A673 (cell line): ENCODE data around the gene EPHX1. TPM values are rescaled to one million over a fixed set of nuclear protein-coding genes. Genes with fewer than 3 reads are reported as not detected.

ENCODE experiments used
- BruUV-seq: library from RNA; stranded (reverse); fragments of 400-500 nt; replicated peaks from 2 replicates; lab custom pipeline; 2021; lab: Mats Ljungman, UMichigan
- CTCF ChIA-PET: fragments of 300-600 bp; sonication (Branson Sonifier 250); formaldehyde crosslinking; loops from one replicate; lab custom pipeline; 2022; ENCODE audit warnings: antibody characterized with exemption; lab: Charles Lee
- POLR2A ChIA-PET: fragments of 300-600 bp; sonication (Branson Sonifier 250); formaldehyde crosslinking; loops from one replicate; lab custom pipeline; 2022; ENCODE audit warnings: antibody characterized with exemption; ENCODE audit not compliant: low non-redundant PET; lab: Charles Lee
- DNase-seq: peaks from one replicate; pipeline ENCODE4 v3.0.0-alpha.2; 2015; ENCODE audit warnings: low spot score
- H3K27ac ChIP-seq: fragments of 200-600 bp; sonication (generic); 2 replicates; pipeline ENCODE4 v1.5.1; 2016; ENCODE audit warnings: mixed run types, low read depth, mild to moderate bottlenecking, mixed read lengths, antibody characterized with exemption, low read length; ENCODE audit not compliant: poor library complexity, severe bottlenecking
- H3K27me3 ChIP-seq: fragments of 200-600 bp; sonication (generic); replicated peaks from 2 replicates; pipeline ENCODE4 v1.6.1; 2017; ENCODE audit warnings: mixed run types, low read depth, mild to moderate bottlenecking, mixed read lengths, antibody characterized with exemption, low read length; ENCODE audit not compliant: insufficient read depth, poor library complexity
- H3K36me3 ChIP-seq: fragments of 200-600 bp; sonication (generic); 2 replicates; pipeline ENCODE4 v1.6.1; 2016; ENCODE audit warnings: mixed run types, mild to moderate bottlenecking, mixed read lengths, antibody characterized with exemption, low read length; ENCODE audit not compliant: insufficient read depth, poor library complexity, severe bottlenecking
- H3K4me1 ChIP-seq: fragments of 200-600 bp; sonication (generic); 2 replicates; pipeline ENCODE4 v1.6.1; 2017; ENCODE audit warnings: mixed run types, mild to moderate bottlenecking, mixed read lengths, antibody characterized with exemption, low read length; ENCODE audit not compliant: insufficient read depth, poor library complexity, severe bottlenecking
- H3K4me3 ChIP-seq: fragments of 200-600 bp; sonication (generic); 2 replicates; pipeline ENCODE4 v1.5.1; 2016; ENCODE audit warnings: low read depth, mixed run types, mild to moderate bottlenecking, mixed read lengths, low read length; ENCODE audit not compliant: poor library complexity, severe bottlenecking
- H3K9me3 ChIP-seq: fragments of 200-600 bp; sonication (generic); 2 replicates; pipeline ENCODE4 v1.6.1; 2016; ENCODE audit warnings: mixed run types, low read depth, mild to moderate bottlenecking, mixed read lengths, antibody characterized with exemption, low read length; ENCODE audit not compliant: poor library complexity, severe bottlenecking
- EZH2 ChIP-seq: fragments of 200-600 bp; sonication (generic); IDR thresholded peaks from 2 replicates; pipeline ENCODE4 v1.6.1; 2017; ENCODE audit warnings: borderline replicate concordance, low read depth, mild to moderate bottlenecking, mixed read lengths, antibody characterized with exemption, low read length; ENCODE audit not compliant: poor library complexity, severe bottlenecking
- intact Hi-C: fragments of 100-400 bp; cut with micrococcal nuclease; formaldehyde crosslinking; loops from one replicate; pipeline ENCODE4 v1.10.0; 2022; ENCODE audit not compliant: unreplicated experiment
- total RNA-seq: library from RNA; stranded (reverse); gene quantifications from 2 replicates; pipeline ENCODE4 v1.2.3, GENCODE V29; 2021
- TF ChIP-seq, protein P1 (sequence below): fragments of 300-800, 200-600 bp; sonication (generic); conservative IDR thresholded peaks from 2 replicates; pipeline ENCODE4 v1.5.1; 2017; ENCODE audit warnings: low read depth, mild to moderate bottlenecking, antibody characterized with exemption, low read length, moderate library complexity, mixed read lengths

The EPHX1 gene
- total RNA-seq, 1 experiment from 2014 or later, result 22.4 TPM

DNA sequence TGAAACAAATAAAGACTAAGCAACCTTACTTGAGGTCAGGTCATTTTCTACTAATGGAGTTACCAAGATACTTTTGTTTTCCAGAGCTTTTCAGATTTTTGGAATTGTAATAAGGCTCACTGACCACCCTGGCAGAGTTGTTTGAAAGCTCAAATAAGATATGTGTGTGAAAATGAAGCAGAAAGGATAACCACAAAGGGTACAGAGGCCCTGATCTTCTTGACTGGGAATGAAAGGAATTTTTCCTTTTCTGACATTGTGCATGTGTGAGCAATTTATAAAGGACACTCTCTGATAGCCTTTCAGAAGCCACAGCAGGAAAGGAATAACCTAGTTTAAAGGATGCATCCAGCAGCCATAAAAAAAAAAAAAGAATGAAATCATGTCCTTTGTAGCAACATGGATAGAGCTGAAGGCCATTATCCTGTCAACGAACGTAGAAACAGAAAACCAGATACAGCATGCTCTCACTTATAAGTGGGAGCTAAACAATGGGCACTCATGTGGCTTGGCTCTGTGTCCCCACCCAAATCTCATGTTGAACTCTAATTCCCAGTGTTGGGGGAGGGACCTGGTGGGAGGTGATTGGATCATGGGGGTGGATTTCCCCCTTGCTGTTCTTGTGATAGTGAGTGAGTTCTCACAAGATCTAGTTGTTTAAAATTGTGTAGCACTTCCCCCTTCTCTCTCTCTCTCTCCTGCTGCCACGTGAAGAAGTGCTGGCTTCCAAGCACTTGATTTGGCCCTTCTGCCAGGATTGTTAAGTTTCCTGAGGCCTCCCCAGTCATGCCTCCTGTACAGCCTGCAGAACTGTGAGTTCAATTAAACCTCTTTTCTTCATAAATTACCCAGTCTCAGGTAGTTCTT lies 35.4 kb upstream of the EPHX1 start:
- no peak for DNase-seq
- CTCF ChIA-PET, result no interaction called here
- no peak overlapping the region for H3K27ac ChIP-seq

DNA sequence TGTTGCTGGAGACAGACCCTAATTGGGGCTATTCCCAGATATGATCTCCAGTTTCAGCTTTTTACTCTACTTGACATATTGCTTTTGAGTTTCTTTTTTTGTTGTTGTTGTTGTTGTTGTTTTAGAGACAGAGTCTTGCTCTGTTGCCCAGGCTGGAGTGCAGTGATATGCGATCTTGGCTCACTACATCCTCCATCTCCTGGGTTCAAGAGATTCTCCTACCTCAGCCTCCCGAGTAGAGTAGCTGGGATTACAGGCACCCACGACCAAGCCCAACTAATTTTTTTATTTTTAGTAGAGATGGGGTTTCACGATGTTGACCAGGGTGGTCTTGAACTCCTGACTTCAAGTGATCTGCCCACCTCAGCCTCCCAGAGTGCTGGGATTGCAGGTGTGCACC lies 33.6 kb upstream of the EPHX1 start:
- H3K4me3 ChIP-seq, result no peak overlapping the region

More for the DNA sequence above, 35.4 kb upstream of the EPHX1 start:
- intact Hi-C loops, result loop anchor here (5.0 to 10.0 kb wide), 5 partner anchors 38 to 240 kb away; partner anchors contain the start of gene EPHX1
- BruUV-seq, result no TSS peak
- TF ChIP-seq, protein P1, sequence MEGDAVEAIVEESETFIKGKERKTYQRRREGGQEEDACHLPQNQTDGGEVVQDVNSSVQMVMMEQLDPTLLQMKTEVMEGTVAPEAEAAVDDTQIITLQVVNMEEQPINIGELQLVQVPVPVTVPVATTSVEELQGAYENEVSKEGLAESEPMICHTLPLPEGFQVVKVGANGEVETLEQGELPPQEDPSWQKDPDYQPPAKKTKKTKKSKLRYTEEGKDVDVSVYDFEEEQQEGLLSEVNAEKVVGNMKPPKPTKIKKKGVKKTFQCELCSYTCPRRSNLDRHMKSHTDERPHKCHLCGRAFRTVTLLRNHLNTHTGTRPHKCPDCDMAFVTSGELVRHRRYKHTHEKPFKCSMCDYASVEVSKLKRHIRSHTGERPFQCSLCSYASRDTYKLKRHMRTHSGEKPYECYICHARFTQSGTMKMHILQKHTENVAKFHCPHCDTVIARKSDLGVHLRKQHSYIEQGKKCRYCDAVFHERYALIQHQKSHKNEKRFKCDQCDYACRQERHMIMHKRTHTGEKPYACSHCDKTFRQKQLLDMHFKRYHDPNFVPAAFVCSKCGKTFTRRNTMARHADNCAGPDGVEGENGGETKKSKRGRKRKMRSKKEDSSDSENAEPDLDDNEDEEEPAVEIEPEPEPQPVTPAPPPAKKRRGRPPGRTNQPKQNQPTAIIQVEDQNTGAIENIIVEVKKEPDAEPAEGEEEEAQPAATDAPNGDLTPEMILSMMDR, result no peak
- no peak for TF ChIP-seq EZH2
- H3K27me3 ChIP-seq, result no peaks in the 10 kb centered on the region
- POLR2A ChIA-PET, result no interaction called here
- H3K4me1 ChIP-seq, result peaks cover 30% of the 10 kb centered on the region
- H3K9me3 ChIP-seq, result no peaks in the 10 kb centered on the region
- peaks cover 2% of the 10 kb centered on the region for H3K36me3 ChIP-seq
- no peak overlapping the region for H3K4me3 ChIP-seq

DNA sequence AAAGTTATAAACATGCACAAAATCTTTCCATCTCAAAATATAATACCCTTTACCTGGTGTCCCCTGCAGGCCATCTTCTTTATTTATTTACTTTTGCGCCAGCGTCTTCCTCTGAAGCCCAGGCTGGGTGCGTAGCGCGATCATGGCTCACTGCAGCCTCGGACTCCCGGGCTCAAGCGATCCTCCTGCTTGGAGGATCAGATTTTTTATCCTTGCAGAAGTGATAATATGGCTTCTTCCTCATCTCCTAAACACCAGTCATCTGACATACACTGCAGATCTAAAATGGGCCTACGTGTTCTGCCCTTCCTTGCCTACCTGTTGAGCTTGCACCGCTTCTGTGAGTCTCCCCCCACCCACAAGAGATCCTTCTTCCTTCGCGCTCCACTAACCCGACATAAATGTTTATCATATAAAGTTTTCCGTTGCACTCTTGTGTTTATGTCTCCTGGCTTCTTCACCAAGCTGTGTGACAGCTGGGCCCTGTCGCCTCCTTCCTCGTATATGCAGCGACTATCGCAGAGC lies 32.8 kb upstream of the EPHX1 start:
- peak overlapping the region; percentile 71 for H3K4me3 ChIP-seq
- CTCF ChIA-PET, result interaction anchor here (0.6 to 1.8 kb wide), 13 partner anchors 15 to 307 kb away, joined by 3 to 12 read pairs (median 3); partner anchors contain the start of gene TMEM63A
- intact Hi-C loops, result loop anchor here (5.0 to 10.0 kb wide), 5 partner anchors 35 to 242 kb away; partner anchors contain the start of gene EPHX1
- peaks cover 36% of the 10 kb centered on the region for H3K4me1 ChIP-seq
- H3K27ac ChIP-seq, result peak overlapping the region; percentile 91
- POLR2A ChIA-PET, result interaction anchor here (0.5 to 0.7 kb wide), 2 partner anchors 251 to 286 kb away, joined by 3 to 4 read pairs; no protein-coding TSS in a partner anchor
- no TSS peak for BruUV-seq
- H3K9me3 ChIP-seq, result no peaks in the 10 kb centered on the region
- TF ChIP-seq, protein P1, result no peak
- no peak for TF ChIP-seq EZH2
- H3K27me3 ChIP-seq, result no peaks in the 10 kb centered on the region
- no peak for DNase-seq
- H3K36me3 ChIP-seq, result peaks cover 14% of the 10 kb centered on the region

More for the DNA sequence above, 33.6 kb upstream of the EPHX1 start:
- H3K27me3 ChIP-seq, result no peaks in the 10 kb centered on the region
- no peak for TF ChIP-seq EZH2
- TF ChIP-seq, protein P1, result no peak
- ChIA-PET POLR2A (no interaction called here), CTCF (no interaction called here)
- BruUV-seq, result no TSS peak
- no peaks in the 10 kb centered on the region for H3K9me3 ChIP-seq
- no peak for DNase-seq
- H3K4me1 ChIP-seq, result peaks cover 41% of the 10 kb centered on the region
- intact Hi-C loops, result loop anchor here (5.0 to 10.0 kb wide), 5 partner anchors 36 to 241 kb away; partner anchors contain the start of gene EPHX1
- no peak overlapping the region for H3K27ac ChIP-seq
- H3K36me3 ChIP-seq, result peaks cover 13% of the 10 kb centered on the region
